ENCODE measurements around the gene PTGDR. TPM values are rescaled to one million over a fixed set of nuclear protein-coding genes. Genes with fewer than 3 reads are reported as not detected.

PTGDR gene
- total and polyA plus RNA-seq, 2 of the 8 experiments (the other 6 are each of a cell fraction or from before 2014, with no cell fraction given): 0.22 to 0.83 TPM

- Histone ChIP-seq H3K27me3 (replicated peaks in 1 of 4; ENCODE audit: control insufficient read depth in 3 of 4, extremely low read depth in 1 of 4, insufficient read depth in 3 of 4, low read length in 3 of 4) (no peaks in the 10 kb centered on the region), H3K36me3 (ENCODE audit: control insufficient read depth in 2 of 4, insufficient read depth in 4 of 4, low read length in 3 of 4) (no peaks in the 10 kb centered on the region), H2BK15ac (ENCODE audit: low read length) (no peak overlapping the region), H2AK5ac (ENCODE audit: low read depth, low read length) (no peak overlapping the region), H3K18ac (ENCODE audit: extremely low read depth, low read length) (no peak overlapping the region), H3K56ac (replicated peaks; ENCODE audit: insufficient read length, low read depth, low read length) (no peak overlapping the region), H2AFZ (ENCODE audit: low read length) (no peak overlapping the region), H4K20me1 (replicated peaks in 1 of 2; ENCODE audit: control insufficient read depth in 1 of 2, insufficient read depth in 2 of 2, low read length in 2 of 2) (no peaks in the 10 kb centered on the region), H4K91ac (replicated peaks; ENCODE audit: insufficient read length, low read length) (no peak overlapping the region), H2BK5ac (ENCODE audit: low read depth, low read length) (no peak overlapping the region), H4K5ac (ENCODE audit: insufficient read length, low read depth, low read length) (no peak overlapping the region), H2BK120ac (replicated peaks; ENCODE audit: low read depth, low read length) (no peak overlapping the region), H3K79me1 (ENCODE audit: low read depth, low read length) (no peaks in the 10 kb centered on the region), H3K79me2 (ENCODE audit: control insufficient read depth in 1 of 2, insufficient read depth in 2 of 2, low read length in 2 of 2) (no peaks in the 10 kb centered on the region), H3K23ac (ENCODE audit: insufficient read length) (no peak overlapping the region), H2BK20ac (ENCODE audit: low read length) (no peak overlapping the region), H3K4ac (replicated peaks; ENCODE audit: insufficient read length, low read depth, low read length) (no peak overlapping the region), H2BK12ac (ENCODE audit: low read depth, low read length) (no peak overlapping the region), H3K9ac (replicated peaks in 1 of 4; ENCODE audit: extremely low read depth in 1 of 4, low read depth in 3 of 4, low read length in 3 of 4) (no peak overlapping the region), H3K4me2 (ENCODE audit: insufficient read depth in 1 of 2, low read depth in 2 of 2, low read length in 2 of 2) (no peak overlapping the region), H3K23me2 (ENCODE audit: low read depth, low read length) (no peaks in the 10 kb centered on the region), H3K9me3 (ENCODE audit: insufficient read depth in 2 of 2, low read depth in 1 of 2, low read length in 1 of 2) (no peaks in the 10 kb centered on the region), H3K4me1 (replicated peaks in 1 of 4; ENCODE audit: control insufficient read depth in 3 of 4, insufficient read depth in 4 of 4, low read length in 3 of 4) (no peaks in the 10 kb centered on the region), H3K14ac (ENCODE audit: insufficient read length) (no peak overlapping the region), H4K8ac (ENCODE audit: extremely low read depth, insufficient read depth, low read length) (no peak overlapping the region), H3K27ac (ENCODE audit: low read depth, low read length) (no peak overlapping the region), H3K4me3 (ENCODE audit: extremely low read depth in 1 of 4, insufficient read depth in 2 of 4, low read depth in 3 of 4, low read length in 4 of 4) (no peak overlapping the region)
- 88% methylated on average over 7 of the region's 7 CpGs; no CpG with 5 or more reads in 1 of the 2 experiments for WGBS, 2 experiments (ENCODE audit: extremely low coverage in 1 of 2, insufficient coverage in 1 of 2, insufficient read length in 1 of 2, insufficient replicate concordance in 2 of 2, low coverage in 1 of 2, low lambda C conversion rate in 2 of 2, missing lambda C conversion rate in 1 of 2)
- DNase-seq (ENCODE audit: low read depth in 1 of 2, low spot score in 2 of 2) (no peak), FAIRE-seq (no peak)
- POLR2A ChIA-PET (ENCODE audit: partially characterized antibody): no interaction called here
- CTCF ChIA-PET (ENCODE audit: partially characterized antibody): no interaction called here
- no peak for TF ChIP-seq NANOG (IDR thresholded peaks at IDR 0.05; ENCODE audit: insufficient read depth, low read depth, low read length, poor library complexity, severe bottlenecking)
- no peak for TF ChIP-seq TAF7 (optimal IDR thresholded peaks at IDR 0.05; ENCODE audit: borderline replicate concordance, low read depth, low read length)
- no peak for TF ChIP-seq SIX5 (IDR thresholded peaks at IDR 0.05; ENCODE audit: low read depth, low read length)
- no peak for TF ChIP-seq RFX5 (IDR thresholded peaks at IDR 0.05; ENCODE audit: borderline replicate concordance, low read depth, low read length)
- no peak for TF ChIP-seq GABPA (IDR thresholded peaks at IDR 0.05; ENCODE audit: borderline replicate concordance, insufficient read depth, low read length)
- TF ChIP-seq JUN (IDR thresholded peaks at IDR 0.05; ENCODE audit: low read depth, low read length): no peak
- TF ChIP-seq NRF1 (IDR thresholded peaks at IDR 0.05; ENCODE audit: low read depth, low read length): no peak
- no peak for TF ChIP-seq PHF8 (conservative IDR thresholded peaks at IDR 0.05; ENCODE audit: low read depth, low read length)
- TF ChIP-seq BCL11A (IDR thresholded peaks at IDR 0.05; ENCODE audit: low read depth in 2 of 2, low read length in 2 of 2): no peak
- no peak for TF ChIP-seq RBBP5 (IDR thresholded peaks at IDR 0.05; ENCODE audit: borderline replicate concordance, low read depth, low read length)
- no peak for TF ChIP-seq POU5F1 (IDR thresholded peaks at IDR 0.05; ENCODE audit: low read depth, low read length)
- TF ChIP-seq, protein P1, sequence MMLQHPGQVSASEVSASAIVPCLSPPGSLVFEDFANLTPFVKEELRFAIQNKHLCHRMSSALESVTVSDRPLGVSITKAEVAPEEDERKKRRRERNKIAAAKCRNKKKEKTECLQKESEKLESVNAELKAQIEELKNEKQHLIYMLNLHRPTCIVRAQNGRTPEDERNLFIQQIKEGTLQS (IDR thresholded peaks at IDR 0.05; ENCODE audit: insufficient read depth, low read depth, low read length): no peak
- no peak for TF ChIP-seq SRF (IDR thresholded peaks at IDR 0.05; ENCODE audit: low read depth, low read length)
- no peak for TF ChIP-seq POLR2AphosphoS5 (IDR thresholded peaks at IDR 0.05; ENCODE audit: low read depth, low read length)
These were observed 39.8 kb upstream of the PTGDR start for GRCh38 chr14:52227619-52228222.

Data from H1 (cell line).